Forelimb muscle (tissue), 1 donor: ENCODE results near the gene ACTN4. TPM values are rescaled to one million over a fixed set of nuclear protein-coding genes. Genes with fewer than 3 reads are reported as not detected.

ENCODE experiments used
- DNase-seq: peaks from one replicate; pipeline ENCODE4 v3.0.0-alpha.2; 2013; ENCODE audit warnings: low read depth
- polyA plus RNA-seq: library from polyadenylated mRNA; unstranded; fragments of 120-200 nt; gene quantifications from one replicate; pipeline ENCODE4 v1.2.1, GENCODE V29; 2013; ENCODE audit not compliant: insufficient read length

Gene ACTN4
- polyA plus RNA-seq, 1 donor: 177 TPM

DNA sequence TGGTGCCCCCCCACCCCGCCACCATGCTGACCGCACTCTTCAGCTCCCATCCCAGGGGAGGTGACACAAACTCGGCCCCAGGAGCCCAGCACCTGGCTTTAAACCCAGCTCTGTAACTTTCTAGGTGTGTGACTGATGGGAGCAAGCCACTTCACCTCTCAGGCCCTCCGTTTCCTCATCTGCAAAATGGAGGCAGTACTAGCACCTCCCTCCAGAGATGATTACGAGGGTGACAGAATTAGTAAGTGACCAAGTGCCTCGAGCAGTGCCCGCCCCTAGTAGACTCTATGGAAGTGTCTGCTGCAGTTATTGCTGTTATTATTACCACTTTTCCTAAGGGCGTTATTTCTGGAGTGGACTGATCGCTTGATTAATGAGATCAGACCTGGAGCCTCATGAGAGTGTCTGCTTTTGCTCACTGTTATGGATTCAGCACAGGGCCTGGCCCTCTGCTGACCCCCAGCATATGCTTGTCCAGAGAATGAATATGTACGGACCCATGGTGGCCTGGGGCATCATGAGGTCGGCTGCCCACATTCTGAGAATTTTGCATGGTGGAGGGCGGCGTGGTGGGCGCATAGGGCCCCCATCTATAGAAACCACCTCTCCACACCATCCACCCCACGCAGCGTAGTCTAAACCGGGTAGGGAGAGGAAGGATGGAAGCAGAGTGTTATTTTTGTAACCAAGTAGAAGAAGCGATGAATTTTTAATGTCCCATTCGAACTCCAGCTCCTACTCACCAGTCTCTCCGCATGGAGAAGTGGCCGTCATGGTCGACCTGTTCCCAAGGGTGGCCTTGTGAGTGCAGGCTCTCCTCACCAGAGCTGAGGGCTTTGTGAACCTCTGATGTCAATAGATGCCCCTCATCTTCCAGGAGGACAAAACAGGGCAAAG lies 48.6 kb downstream of the ACTN4 start:
- no peak for DNase-seq

DNA sequence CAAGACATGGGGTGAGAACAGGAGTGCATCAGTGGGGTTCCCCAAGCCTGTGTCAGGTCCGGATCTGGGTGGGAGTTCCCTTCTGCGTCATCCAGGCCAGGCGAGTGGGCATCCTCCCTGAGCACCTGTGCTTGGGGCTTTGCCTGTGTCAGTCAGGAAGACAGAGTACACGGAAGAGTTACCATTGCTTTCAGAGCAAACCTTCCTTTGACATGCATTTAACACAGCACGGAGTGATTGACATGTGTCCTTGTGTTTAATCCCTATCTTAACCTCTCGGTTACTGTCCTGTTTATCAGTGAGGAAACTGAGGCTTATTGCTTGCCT lies 49.2 kb downstream of the ACTN4 start:
- no peak for DNase-seq

DNA sequence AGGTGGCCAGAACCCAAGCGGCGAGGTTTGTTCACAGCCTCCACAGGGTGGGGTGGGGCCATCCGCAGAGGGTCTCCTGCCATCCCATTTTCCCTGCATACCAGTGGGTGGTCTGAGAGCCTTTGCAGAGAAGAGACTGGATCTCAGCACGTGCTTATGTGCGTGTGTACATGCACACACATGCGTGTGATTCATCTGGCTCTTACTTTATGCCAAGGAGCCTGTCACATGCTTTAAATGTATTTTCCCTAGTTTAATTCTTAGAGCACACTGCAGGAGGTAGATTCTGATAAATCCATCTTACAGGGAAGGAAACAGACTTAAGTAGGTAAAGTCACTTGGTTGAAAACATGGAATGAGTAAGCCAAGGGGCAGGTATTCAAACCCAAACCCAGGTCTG lies 49.7 kb downstream of the ACTN4 start:
- DNase-seq: no peak

DNA sequence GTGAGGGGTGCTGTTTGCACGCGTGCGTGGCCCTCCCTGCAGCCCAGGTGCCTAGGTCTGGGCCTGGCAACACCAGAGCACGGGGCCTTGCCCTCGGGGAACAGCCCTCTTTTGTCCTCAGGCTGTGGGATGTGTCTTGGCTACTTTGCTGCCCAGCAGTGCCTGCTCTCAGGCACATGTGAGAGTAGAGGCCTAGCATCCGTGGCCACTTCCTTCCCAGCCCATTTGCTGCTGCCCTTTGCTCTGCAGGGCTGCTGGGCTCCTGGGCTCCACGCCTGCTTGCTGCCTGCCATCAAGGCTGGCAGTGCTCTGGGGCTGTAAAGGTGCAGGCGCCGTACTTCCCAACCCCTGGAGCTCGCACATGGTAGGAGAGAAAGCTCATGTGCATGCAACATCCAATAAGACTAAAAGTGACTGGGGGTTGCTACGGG lies 50.2 kb downstream of the ACTN4 start:
- no peak for DNase-seq

DNA sequence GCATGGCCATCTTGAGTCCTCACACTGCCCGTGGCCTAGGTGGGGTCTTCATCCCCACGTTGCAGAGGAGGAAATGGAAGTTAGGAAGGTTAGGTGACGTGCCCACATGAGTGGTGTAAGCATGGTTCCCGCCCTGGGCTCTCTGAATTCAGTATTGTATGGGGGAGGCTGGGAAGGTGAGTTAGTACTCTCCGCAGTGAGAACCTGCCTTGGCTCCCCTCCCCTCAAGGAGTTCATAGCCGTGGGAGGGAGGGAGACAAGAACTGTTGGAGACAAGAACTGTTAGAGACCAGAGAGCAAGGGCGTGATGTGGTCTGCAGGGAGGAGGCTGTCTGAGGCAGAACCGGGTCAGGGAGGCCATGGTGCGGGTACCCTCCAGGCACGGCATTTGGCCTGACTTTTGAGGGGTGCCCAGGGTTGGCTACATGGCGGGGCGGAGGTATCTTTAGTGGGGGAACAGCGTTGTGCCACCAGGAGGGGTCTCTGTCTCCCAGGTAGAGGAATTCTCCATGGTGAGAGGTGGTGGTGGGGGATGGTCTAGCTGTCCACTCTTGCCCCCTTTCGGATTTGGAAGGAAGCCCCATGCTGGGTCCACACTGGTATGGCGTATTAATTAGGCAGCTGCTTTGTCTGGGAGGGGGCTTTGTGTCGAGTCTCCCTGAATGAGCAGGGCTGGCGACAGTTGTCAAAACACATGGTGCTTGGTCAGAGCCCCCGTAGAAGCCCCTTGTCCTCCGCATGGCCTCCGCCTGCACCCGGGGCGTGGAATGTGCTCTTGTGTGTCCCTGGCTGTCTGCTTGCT lies 51.0 kb downstream of the ACTN4 start:
- DNase-seq: no peak

DNA sequence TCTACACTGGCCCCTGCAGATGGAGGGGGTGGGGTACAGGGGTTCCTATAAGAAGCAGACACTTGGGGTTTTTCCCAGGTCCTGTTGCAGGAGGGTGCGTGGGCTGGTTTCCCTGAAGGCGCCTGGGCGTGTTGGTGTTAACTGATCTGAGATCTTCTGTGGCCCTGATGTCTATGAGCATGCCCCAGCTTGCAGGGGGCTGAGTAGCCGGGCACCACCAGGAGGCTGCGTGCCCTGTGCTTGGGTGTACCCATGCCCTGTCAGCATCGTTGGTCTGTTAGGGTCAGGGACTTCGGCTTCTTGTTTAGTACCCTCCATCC lies 51.5 kb downstream of the ACTN4 start:
- no peak for DNase-seq

DNA sequence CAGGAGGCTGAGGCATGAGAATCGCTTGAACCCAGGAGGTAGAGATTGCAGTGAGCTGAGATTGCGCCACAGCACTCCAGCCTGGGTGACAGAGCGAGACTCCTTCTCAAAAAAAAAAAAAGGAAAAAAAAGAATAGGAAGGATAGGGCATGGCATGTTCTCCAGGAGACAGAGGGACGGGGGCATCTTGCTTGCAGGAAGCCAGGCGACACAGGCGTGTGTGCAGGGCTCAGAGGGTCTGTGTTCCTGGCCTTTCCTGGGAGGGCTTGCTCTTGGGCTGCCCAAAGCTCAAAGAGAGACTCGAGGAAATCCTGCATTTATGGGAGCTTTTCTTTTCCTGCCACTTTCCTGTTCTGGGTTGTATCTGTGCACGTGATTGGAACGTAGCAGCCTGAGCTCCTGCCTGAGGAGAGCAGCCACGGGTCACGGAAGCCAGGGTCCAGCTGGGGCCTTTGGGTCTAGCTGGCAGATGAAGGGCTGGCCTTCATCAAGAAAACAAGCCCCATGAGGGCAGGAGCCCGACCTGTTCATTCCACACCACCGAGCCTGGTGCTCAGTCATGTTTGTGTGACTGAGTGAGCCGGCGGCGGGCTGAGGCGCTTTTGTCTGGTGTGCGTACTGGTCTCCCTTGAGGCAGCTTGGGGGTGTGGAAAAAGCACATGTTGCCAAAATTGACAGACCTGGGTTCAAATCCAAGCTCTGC lies 52.3 kb downstream of the ACTN4 start:
- DNase-seq: no peak

DNA sequence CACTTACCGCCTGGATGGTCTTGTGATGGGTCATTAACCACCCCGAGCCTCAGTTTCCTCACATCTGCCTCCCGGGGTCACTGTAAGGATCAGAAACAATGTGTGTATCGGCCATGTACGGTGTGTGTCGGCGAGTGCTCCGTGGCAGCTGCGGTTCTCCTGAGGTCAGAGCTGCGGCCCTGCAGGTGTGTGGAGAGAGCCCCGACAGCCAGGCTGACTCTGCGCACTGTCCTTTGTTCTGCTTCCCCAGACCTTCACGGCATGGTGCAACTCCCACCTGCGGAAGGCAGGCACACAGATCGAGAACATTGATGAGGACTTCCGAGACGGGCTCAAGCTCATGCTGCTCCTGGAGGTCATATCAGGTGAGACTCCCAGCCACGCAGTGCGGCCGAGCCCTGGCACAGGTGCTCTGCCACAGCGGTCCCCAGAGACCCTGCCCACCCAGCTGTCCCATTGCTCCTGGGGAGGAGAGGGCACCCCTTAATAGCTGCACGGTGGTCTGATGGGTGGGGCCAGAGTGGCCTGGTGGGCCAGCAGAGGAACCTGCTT lies 53.0 kb downstream of the ACTN4 start:
- no peak for DNase-seq

DNA sequence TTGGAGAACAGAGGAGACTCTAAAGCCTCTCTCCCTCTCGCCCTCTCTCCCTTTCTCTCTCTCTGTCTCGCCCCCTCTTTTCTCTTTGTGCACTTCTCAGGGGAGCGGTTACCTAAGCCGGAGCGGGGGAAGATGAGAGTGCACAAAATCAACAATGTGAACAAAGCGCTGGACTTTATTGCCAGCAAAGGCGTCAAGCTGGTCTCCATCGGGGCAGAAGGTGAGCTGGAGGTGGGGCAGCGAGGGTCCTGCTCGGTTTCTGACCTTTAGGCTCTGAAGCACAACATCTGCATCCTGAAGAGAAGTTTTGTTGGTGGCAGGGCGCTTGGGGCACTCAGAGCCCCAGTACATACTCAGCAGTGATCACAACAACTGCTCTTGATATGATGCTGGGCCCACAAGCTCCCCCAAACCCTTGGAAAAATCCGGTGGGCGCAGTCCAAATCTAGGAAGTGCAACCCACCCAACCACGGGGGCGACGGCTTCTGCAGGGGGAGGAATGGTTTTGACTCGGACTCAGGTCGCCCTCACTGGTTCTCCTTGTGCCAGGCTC lies 53.5 kb downstream of the ACTN4 start:
- DNase-seq: no peak

DNA sequence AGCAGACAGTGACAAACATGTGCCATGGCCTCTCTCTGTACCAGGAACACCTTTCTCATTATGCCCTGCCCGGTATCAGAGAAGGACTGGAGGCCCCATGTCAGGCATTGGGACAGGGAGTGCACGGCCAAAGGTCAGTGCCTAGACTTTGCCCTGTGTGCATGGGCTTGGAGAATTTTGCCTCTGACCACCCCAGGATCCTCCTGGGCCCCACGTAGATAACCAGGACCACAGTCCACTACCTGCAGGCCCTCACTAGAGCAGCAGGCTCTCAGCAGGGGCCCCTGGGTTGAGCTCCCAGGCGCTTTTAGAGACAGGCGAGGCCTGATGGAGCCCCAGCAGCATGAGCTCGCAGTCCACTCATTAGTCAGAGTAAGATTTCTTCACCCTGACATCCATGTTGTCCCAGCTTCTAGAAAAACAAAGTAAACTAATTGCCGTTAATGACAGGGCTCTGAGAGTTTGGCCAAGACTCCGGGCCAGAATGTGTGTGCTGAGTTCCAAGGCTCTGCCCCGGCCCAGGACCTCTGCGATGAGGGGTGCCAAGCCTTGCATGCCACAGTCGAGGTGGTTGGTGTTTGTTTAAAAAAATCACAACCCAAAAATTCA lies 54.1 kb downstream of the ACTN4 start:
- no peak for DNase-seq

DNA sequence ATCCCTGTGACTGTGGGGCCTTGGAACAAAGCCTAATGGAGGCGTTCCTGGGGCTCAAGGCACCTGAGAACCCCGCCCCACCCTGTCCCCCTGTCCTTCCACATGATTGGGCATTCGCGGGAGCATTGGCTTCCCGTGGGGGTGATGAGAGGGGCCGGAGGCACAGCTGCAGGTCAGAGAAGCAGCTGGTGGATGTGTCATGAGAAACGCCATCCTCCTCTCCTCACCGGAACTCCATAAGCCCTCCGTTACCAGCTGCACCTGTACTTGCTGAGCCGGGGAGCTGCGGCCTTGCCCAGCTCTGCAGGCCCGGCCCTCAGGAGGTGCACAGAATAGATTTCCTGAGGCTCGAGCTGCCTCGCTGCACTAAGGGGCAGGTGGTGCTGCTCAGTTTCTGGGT lies 54.8 kb downstream of the ACTN4 start:
- DNase-seq: no peak

DNA sequence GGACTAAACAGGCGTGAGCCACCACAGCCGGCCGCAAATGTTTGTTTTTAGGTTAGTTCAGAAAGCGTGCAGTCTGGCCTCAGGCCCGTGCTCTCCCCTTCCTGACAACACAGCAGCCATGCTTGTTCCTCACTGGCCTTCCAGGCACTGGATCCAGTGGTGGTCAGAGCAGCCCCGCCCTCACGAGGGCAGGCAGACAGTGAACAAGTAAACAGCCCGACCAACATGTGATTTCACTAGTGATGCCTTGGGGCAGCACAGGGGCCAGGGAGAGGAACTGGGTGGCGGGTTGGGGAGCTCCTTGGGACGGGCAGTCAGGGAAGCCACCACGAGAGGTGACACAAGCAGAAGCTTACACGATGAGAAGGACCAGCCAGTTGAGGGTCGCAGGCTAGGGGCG lies 56.1 kb downstream of the ACTN4 start:
- no peak for DNase-seq

DNA sequence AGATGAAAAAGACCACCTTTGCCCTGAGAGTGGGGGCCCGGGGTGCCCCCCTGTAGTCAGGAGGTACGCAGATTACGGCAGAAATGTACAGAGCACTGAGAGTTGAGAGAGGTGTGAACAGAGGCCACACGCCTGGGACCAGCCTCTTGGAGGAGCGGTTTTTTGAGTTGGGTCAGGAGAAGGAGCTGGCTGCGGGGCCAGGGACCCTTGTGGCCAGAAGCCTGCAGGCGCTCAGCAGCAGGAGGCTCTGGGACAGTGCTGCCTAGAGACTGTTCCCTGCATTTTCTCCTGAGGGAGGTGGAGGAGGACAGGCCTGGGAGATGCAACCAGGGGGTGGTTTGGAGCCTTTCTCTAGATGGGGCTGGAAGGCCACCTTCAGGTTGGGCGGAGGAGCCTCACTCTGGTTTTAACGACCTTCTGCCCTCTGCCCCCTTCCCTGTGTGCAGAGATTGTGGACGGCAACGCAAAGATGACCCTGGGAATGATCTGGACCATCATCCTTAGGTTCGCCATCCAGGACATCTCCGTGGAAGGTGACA lies 57.1 kb downstream of the ACTN4 start:
- DNase-seq: no peak

DNA sequence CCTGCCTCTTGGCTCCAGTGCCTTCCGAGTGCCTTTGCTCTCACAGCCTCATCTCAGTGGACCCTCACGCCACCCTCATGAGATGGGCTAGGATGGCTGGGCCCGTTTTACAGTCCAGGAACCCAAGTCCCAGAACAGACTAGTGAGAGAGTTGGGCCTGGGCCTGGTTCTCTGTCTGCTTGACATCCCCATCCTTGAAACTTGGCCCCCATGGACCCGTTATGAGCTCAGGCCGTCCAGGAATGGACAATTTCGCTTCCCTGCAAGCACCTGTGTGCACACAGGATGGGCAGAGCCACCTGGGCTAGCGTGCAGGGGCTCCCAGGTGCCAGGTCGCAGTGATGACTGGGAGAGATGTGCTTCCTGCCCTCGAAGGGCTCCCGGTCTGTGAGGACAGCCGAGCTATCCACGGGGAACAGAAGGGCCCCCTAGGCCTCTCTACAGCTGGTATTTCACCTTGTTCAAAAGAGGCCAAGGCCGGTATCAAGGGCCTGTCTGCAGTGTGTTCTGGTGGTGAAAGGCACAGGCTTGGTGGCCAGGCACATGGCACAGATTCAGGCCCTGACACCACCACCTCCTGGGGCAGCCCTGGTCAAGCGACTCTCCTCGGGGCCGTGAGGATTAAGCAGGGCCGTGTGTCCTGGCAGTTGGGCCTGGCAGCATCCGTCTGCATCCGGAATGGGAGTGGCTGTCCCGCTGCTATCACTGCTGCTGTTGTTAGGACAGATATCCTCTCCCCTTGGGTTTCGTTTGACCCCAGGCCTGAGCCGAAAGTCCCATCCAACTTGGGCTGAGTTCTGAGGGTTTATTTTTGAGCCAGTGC lies 58.0 kb downstream of the ACTN4 start:
- no peak for DNase-seq

DNA sequence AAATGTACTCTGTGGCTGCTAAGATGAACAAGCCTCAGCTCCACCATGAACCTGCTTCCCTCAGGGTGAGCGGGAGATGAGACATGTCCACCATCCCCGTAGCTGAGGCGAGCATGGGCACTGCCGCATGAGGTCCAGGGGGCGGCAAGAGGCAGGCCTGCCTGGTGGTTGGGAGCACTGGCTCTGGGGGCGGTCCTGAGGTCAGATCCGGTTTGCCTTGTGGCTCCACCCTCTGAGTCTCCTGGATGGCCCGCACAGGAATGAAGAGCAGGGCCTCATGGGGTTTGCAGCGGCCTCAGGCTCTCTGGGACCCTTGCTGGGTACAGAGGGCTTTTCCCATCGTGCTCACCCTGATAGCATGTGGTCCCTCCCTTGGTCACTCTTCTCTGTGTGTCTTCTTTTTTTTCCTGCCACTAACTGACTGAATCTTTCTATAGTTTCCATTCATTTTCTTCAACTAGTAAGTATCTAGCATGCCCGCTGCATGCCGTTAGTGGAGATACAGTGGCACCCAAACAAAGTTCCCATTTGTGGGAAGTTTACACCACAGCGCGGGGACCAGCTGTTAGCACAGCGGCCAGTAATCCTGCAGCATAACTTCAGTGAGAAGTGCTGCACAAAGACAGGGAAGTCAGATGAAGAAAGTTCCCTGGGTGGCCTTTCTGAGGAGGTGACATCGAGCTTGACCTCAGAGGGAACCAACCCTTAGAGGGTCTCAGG lies 59.5 kb downstream of the ACTN4 start:
- DNase-seq: no peak

DNA sequence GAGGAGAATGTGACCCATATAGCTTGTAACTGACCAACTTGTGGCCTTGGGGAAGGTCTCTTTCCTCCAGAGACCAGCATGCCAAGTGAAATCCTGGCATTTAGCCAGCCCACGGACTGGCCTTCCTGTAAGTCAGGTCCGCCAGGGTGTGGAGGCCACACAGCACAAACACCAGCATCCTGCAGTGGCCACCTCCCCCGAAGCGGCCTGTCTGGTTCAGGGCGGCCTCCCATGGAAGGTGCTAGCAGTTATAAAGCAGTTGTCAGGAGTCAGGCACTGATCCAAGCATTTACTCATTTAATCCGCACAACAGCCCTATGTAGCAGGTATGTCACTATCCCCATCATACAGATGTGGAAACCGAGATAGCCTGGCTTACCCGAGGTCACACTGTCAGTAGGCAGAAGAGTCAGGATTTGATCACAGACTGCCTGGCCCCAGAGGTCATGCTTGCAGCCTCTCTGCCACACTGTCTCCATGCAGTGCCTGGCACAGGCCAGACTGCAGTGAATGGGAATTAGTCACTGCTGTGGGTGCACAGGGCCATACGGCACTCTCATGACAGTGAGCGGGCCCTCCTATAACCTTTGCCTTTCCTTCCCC lies 60.2 kb downstream of the ACTN4 start:
- DNase-seq: no peak

DNA sequence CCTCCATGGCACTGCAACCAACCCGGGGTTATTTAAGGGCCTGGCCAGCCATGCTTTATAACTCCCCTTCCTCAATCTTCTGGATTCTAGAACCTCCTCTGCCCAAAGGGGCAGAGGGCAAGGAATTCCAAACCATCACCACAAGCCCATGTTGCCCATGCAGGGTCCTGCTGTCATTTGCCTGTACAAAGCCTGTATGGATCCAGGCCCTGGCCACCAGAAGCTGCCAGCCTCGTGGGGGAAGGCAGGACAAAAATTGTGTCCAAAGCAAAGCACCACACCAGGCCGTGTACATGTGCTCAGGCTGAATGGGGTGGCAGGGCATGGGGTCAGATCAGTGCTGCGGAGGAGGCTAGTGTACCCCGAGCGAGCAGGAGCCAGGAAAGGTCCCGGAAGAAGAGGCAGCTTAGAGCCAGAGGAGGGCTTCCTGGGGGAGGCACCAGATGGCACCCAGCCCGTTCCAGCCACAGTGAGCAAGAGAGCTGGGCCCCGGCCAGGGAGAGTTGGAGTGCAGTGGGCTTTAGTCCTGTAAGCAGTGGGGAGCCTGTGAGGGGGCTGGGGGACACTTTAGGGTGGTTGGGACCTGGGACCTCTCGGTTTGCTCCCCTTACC lies 61.1 kb downstream of the ACTN4 start:
- DNase-seq: no peak

DNA sequence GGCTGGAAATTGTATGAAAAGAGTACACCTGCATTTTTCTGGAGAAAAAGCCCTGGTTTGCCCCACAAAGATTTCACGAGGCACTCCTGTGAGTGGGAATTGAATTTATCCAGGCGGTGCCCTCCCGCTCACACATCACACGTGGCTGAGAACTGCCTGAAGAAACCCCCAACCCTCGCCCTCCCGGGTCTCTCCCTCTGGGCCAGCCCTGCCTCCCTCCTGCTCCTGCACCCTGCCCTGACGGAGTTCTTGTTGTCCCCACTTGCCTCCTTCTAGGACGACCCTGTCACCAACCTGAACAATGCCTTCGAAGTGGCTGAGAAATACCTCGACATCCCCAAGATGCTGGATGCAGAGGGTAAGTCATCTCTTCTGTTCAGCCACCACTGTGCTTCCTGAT lies 61.7 kb downstream of the ACTN4 start:
- DNase-seq: no peak
